AG09319 (cell line): Measurements from ENCODE around the gene GRM5.
"Not testable (repeated sequence)": the region's sequence is repeated elsewhere in the genome, so short reads cannot be mapped to it uniquely, and the experiment has no call there.

Experiments
- DNase-seq: peaks from one replicate; pipeline ENCODE4 v3.0.0-alpha.2; 2010; ENCODE audit warnings: low read depth; ENCODE audit errors: extremely low read depth
- TF ChIP-seq, protein P1 (sequence below): IDR thresholded peaks from 2 replicates; pipeline ENCODE4 v1.5.1; 2011; ENCODE audit warnings: low read depth, mild to moderate bottlenecking, inconsistent platforms, low read length, moderate library complexity

The GRM5 gene

DNA sequence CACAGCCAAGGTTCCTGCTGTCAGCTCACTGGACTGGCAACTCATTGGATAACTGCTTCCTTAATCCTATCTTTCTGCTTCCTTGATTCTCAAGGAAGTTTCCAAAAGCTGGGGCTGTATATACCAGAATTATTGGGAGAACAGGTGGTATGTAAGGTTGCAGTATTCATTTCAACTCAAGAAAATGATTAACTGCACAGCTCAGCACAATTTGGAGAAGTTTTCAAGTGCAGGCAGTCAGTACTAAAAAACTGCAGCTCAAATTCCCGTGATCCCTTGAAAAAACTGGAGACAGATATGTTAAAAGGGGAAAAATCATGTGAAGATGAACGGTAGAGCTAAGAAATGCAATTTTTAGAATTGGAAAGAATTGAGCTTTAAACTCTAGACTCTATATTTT is 44.4 kb downstream of the GRM5 start:
- no peak for DNase-seq

DNA sequence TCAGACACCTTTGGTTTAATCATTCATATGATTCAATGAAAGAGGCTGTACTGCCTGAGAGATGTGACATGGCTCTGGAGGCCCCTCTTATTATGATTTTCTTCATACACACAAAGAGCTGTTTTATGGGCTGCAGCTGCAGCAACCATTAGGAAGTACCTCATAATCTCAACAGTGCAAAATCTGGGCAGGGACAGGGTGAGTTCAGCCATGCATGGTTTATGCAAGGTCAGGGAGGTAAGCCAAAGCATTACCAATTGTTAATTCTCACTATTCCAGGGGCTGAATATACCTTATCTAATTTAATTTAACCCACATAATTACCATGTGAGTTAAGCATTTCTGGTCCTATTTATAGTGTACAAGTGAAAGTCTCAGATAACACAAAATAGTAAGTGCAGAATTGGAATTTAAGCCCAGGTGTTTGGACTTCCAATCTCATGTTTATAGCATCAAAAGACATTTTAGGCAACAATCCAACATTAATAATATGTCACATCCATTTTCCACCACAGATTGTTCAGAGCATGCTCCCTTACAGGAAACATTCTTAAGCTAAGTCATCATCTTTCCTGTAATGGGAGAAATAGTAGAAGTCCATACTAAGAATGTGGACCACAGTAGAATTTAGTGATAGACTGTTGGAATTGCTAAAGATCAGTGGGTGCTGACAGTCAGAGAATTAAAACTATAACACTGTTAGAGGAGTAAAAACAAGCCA is 45.8 kb downstream of the GRM5 start:
- DNase-seq = not testable (repeated sequence)

More for the DNA sequence above, 44.4 kb downstream of the GRM5 start:
- TF ChIP-seq, protein P1, sequence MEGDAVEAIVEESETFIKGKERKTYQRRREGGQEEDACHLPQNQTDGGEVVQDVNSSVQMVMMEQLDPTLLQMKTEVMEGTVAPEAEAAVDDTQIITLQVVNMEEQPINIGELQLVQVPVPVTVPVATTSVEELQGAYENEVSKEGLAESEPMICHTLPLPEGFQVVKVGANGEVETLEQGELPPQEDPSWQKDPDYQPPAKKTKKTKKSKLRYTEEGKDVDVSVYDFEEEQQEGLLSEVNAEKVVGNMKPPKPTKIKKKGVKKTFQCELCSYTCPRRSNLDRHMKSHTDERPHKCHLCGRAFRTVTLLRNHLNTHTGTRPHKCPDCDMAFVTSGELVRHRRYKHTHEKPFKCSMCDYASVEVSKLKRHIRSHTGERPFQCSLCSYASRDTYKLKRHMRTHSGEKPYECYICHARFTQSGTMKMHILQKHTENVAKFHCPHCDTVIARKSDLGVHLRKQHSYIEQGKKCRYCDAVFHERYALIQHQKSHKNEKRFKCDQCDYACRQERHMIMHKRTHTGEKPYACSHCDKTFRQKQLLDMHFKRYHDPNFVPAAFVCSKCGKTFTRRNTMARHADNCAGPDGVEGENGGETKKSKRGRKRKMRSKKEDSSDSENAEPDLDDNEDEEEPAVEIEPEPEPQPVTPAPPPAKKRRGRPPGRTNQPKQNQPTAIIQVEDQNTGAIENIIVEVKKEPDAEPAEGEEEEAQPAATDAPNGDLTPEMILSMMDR = no peak

DNA sequence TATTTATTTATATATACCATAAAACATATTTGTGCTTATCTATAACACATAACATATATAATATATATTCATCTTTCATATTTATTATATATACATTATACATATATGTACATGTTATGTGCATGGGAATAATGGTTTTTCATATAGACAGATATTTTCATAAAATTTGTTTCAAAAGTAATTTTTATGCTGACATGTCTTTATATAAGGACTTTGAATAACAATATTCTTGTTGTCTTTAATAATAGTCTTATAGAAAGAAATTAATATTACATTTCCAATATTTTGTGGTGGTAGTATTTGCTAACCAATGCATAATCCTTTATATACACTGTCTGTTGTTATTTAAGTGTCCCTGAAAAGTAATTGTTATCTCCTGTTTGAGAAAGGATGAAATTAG is 49.6 kb downstream of the GRM5 start:
- DNase-seq = no peak
- TF ChIP-seq, protein P1 = no peak

DNA sequence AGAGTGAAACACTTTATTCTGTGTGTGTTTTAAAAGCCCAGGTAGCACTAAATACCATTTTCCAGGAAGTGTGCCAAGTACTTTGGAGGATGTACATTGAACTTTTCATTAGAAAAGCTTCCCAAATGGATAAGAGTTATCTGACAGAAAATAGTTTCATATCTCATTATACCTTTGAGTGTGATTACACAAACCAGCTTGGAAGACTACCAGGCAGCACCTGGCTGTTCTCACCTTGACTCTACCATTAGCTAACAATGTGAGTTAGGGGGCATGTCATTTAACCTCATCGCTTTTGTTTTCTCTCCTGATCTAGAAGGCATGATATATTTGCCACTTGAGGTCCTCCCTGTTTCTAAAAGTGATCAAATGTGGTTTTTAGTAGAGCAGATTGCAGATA is 50.2 kb downstream of the GRM5 start:
- no peak for DNase-seq
- TF ChIP-seq, protein P1 = no peak

DNA sequence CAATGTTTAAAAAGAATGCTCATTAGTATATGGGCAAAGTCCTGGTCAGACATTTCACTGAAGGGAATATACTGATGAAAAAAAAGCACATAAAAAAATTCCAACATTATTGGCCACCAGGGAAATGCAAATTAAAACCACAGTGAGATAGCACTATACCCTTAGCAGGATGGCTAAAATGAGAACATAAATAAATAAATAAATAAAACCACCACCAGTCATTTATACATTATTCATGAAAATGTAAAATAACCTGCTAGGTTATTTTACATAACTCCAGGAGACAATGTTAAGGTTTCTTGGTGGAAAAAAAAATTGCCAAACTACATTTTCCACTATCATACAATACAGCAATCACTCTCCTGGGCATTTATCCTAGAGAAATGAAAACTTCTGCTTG is 64.9 kb downstream of the GRM5 start:
- not testable (repeated sequence) for DNase-seq

DNA sequence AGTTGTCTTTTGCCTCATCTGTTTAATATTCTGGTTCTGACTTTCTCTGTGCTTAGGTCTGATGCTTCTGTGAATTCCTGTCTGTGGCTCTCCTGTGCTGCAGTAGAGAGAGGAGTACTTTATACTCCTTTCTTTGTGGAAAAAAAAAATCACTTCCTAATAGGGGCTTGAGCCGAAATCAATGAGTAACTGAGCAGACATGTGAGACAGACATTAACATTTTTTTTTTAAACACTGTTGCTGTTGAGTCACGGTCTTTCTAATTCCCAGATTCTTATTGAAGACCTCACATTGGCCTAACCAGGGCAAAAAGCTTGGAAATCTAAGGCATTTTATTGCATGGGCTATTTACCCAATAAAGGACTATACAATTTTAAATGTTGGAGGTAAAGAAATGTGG is 86.1 kb downstream of the GRM5 start:
- DNase-seq = no peak
- TF ChIP-seq, protein P1 = no peak

DNA sequence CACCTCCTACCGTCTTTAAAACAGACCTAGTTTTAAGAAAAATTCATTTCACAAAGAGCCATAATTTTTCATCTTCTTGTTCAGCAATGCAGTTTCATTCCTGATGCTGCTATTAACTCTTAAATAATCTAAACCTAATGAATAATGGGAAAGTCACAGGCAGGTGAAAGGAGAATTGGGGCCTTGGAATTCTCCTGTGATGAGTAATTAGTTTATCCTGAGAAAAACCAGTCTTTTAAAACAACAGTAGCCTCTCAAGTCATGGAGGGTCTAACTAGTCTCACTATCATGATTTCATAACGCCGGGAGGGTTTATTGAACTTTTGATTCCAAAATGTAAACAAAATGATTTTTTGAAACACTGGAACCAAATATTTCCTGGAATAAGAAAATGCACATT is 86.8 kb downstream of the GRM5 start:
- not testable (repeated sequence) for DNase-seq

DNA sequence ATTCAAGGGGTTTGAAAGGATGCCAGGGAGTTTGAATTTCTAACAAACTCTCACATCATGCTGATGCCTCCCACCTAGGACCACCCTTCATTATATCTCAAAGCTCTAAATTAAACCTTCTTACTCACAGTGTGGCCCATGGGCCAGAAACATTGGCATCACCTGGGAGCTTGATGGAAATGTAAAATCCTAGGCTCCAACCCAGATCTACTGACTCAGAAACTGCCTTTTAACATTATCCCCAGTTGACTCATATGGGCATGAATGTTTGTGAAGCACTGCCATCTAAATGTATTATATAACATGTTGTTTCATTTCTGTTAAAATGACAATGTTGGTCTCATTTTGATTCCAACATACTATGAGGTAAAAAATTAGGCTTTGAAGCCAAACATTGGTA is 90.3 kb downstream of the GRM5 start:
- not testable (repeated sequence) for DNase-seq

DNA sequence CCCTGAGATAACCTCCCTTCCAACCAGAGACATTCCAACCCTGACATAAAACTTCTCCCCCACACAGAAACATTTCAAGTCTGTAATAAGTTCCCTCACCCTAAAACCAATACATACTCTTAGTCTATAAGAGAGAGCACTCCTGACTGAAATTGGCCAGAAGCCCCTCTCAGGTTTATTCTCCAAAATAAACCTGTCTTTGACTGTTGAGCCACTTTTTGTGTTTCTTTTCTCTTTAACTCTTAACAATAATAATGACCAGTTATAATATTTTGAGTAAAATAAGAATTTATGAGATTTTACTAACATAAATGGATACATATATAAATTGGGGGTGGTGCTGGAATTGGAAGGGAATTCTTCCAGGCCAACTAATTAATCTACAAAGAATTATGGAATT is 93.6 kb downstream of the GRM5 start:
- TF ChIP-seq, protein P1 = no peak
- no peak for DNase-seq

DNA sequence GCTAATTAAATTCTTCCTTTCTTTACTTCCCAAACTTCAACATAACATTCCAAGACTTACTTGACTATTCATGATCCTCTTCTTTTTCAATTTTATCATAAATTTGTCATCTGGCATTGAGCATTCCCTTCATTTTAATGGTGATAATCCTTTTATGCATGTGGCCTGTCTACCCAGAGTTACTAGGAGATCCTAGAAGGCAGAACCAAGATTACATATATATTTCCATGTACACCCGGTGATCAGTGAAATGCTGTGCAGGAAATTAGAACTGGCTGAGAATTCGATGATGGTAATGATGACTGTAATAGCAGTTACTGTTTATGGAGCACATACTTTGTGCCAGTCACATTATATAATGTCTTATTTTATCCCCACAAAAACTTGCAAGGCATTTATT is 104.2 kb downstream of the GRM5 start:
- DNase-seq = not testable (repeated sequence)

DNA sequence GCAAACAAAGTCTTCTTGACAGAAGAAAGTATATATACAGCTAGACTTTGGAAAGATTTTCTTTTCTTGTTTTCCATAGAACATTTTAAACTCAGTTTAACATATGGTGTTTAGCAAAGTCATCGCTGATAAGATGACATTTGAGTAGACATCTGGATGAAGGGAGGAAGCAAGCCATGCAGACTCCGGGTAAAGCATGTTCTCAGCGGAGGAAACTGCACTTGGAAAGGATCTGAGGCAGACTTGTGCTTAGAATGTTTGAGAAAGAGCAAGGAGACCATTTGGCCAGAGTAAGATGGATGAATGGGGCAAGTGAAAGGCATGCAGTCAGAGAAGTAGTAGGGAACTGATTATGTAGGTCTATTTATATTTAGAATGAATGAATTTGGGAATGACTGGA is 105.9 kb downstream of the GRM5 start:
- not testable (repeated sequence) for DNase-seq
